A673 (cell line): ENCODE results near the gene CCSER1. TPM values are rescaled to one million over a fixed set of nuclear protein-coding genes. Genes with fewer than 3 reads are reported as not detected.

ENCODE experiments used
- BruUV-seq: library from RNA; stranded (reverse); fragments of 400-500 nt; replicated peaks from 2 replicates; lab custom pipeline; 2021; lab: Mats Ljungman, UMichigan
- CTCF ChIA-PET: fragments of 300-600 bp; sonication (Branson Sonifier 250); formaldehyde crosslinking; loops from one replicate; lab custom pipeline; 2022; ENCODE audit warnings: antibody characterized with exemption; lab: Charles Lee
- POLR2A ChIA-PET: fragments of 300-600 bp; sonication (Branson Sonifier 250); formaldehyde crosslinking; loops from one replicate; lab custom pipeline; 2022; ENCODE audit warnings: antibody characterized with exemption; ENCODE audit not compliant: low non-redundant PET; lab: Charles Lee
- DNase-seq: peaks from one replicate; pipeline ENCODE4 v3.0.0-alpha.2; 2015; ENCODE audit warnings: low spot score
- H3K27ac ChIP-seq: fragments of 200-600 bp; sonication (generic); 2 replicates; pipeline ENCODE4 v1.5.1; 2016; ENCODE audit warnings: mixed run types, low read depth, mild to moderate bottlenecking, mixed read lengths, antibody characterized with exemption, low read length; ENCODE audit not compliant: poor library complexity, severe bottlenecking
- H3K27me3 ChIP-seq: fragments of 200-600 bp; sonication (generic); replicated peaks from 2 replicates; pipeline ENCODE4 v1.6.1; 2017; ENCODE audit warnings: mixed run types, low read depth, mild to moderate bottlenecking, mixed read lengths, antibody characterized with exemption, low read length; ENCODE audit not compliant: insufficient read depth, poor library complexity
- H3K36me3 ChIP-seq: fragments of 200-600 bp; sonication (generic); 2 replicates; pipeline ENCODE4 v1.6.1; 2016; ENCODE audit warnings: mixed run types, mild to moderate bottlenecking, mixed read lengths, antibody characterized with exemption, low read length; ENCODE audit not compliant: insufficient read depth, poor library complexity, severe bottlenecking
- H3K4me1 ChIP-seq: fragments of 200-600 bp; sonication (generic); 2 replicates; pipeline ENCODE4 v1.6.1; 2017; ENCODE audit warnings: mixed run types, mild to moderate bottlenecking, mixed read lengths, antibody characterized with exemption, low read length; ENCODE audit not compliant: insufficient read depth, poor library complexity, severe bottlenecking
- H3K4me3 ChIP-seq: fragments of 200-600 bp; sonication (generic); 2 replicates; pipeline ENCODE4 v1.5.1; 2016; ENCODE audit warnings: low read depth, mixed run types, mild to moderate bottlenecking, mixed read lengths, low read length; ENCODE audit not compliant: poor library complexity, severe bottlenecking
- H3K9me3 ChIP-seq: fragments of 200-600 bp; sonication (generic); 2 replicates; pipeline ENCODE4 v1.6.1; 2016; ENCODE audit warnings: mixed run types, low read depth, mild to moderate bottlenecking, mixed read lengths, antibody characterized with exemption, low read length; ENCODE audit not compliant: poor library complexity, severe bottlenecking
- CTCF ChIP-seq: fragments of 300-800, 200-600 bp; sonication (generic); conservative IDR thresholded peaks from 2 replicates; pipeline ENCODE4 v1.5.1; 2017; ENCODE audit warnings: low read depth, mild to moderate bottlenecking, antibody characterized with exemption, low read length, moderate library complexity, mixed read lengths
- EZH2 ChIP-seq: fragments of 200-600 bp; sonication (generic); IDR thresholded peaks from 2 replicates; pipeline ENCODE4 v1.6.1; 2017; ENCODE audit warnings: borderline replicate concordance, low read depth, mild to moderate bottlenecking, mixed read lengths, antibody characterized with exemption, low read length; ENCODE audit not compliant: poor library complexity, severe bottlenecking
- intact Hi-C: fragments of 100-400 bp; cut with micrococcal nuclease; formaldehyde crosslinking; loops from one replicate; pipeline ENCODE4 v1.10.0; 2022; ENCODE audit not compliant: unreplicated experiment
- total RNA-seq: library from RNA; stranded (reverse); gene quantifications from 2 replicates; pipeline ENCODE4 v1.2.3, GENCODE V29; 2021

The CCSER1 gene
- total RNA-seq, 1 experiment from 2014 or later, result not detected

GRCh38 chr4:91282217-91282616 is 1155.0 kb downstream of the CCSER1 start:
- DNase-seq, result no peak
- Histone ChIP-seq H3K9me3 (no peaks in the 10 kb centered on the region), H3K4me1 (no peaks in the 10 kb centered on the region), H3K36me3 (no peaks in the 10 kb centered on the region), H3K27ac (no peak overlapping the region), H3K27me3 (no peaks in the 10 kb centered on the region), H3K4me3 (no peak overlapping the region)
- TF ChIP-seq EZH2 (no peak), CTCF (no peak)
- ChIA-PET CTCF (no interaction called here), POLR2A (no interaction called here)
- BruUV-seq, result no TSS peak
- intact Hi-C loops, result no loop called here

DNA sequence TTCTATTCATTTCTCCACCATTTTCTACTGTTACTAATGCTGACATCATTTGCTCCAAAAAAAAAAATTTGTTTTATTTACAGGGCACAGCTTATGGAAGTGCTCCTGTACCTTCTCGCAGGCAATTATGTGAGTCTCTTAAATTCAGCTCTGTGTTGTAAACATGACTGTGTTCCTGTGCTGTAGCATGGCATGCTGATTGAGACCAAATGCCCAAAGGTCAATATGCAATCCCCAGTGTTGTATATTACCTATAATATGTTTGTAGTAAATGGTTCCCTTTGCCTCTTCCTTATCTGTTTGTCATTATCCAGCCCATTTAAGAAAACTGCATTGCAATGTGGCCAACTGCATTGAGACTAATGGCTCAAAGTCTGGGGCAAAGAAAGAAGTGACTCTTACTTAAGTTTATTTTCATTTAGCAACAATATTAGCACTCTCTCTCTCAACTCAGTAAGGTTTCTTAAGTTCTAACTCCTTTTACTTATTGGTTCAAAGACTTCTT is 1156.6 kb downstream of the CCSER1 start:
- H3K27ac ChIP-seq, result no peak overlapping the region
- H3K4me1 ChIP-seq, result no peaks in the 10 kb centered on the region
- no peak overlapping the region for H3K4me3 ChIP-seq
- no peaks in the 10 kb centered on the region for H3K9me3 ChIP-seq
- no TSS peak for BruUV-seq
- TF ChIP-seq EZH2 (no peak), CTCF (no peak)
- CTCF ChIA-PET, result no interaction called here
- H3K27me3 ChIP-seq, result no peaks in the 10 kb centered on the region
- intact Hi-C loops, result no loop called here
- POLR2A ChIA-PET, result no interaction called here
- no peaks in the 10 kb centered on the region for H3K36me3 ChIP-seq
- DNase-seq, result no peak

GRCh38 chr4:91284480-91284879 is 1157.3 kb downstream of the CCSER1 start:
- BruUV-seq, result no TSS peak
- H3K9me3 ChIP-seq, result no peaks in the 10 kb centered on the region
- H3K27ac ChIP-seq, result no peak overlapping the region
- H3K27me3 ChIP-seq, result no peaks in the 10 kb centered on the region
- H3K4me1 ChIP-seq, result no peaks in the 10 kb centered on the region
- H3K4me3 ChIP-seq, result no peak overlapping the region
- TF ChIP-seq EZH2, result no peak
- TF ChIP-seq CTCF, result no peak
- POLR2A ChIA-PET, result no interaction called here
- no peaks in the 10 kb centered on the region for H3K36me3 ChIP-seq
- intact Hi-C loops, result no loop called here
- no peak for DNase-seq
- CTCF ChIA-PET, result no interaction called here
